Upper lobe of left lung (tissue), 4 donors: ENCODE measurements around the gene CACNA1D.

Experiments used
- EP300 ChIP-seq, 4 donors: sonication (generic); formaldehyde crosslinking; IDR thresholded peaks; one replicate each; pipeline ENCODE4 v1.5.1; 2017; ENCODE audit warnings: antibody characterized with exemption in 4 of 4, control low read depth in 2 of 4
- POLR2A ChIP-seq, 4 donors: fragments of 450-650 bp; IDR thresholded peaks; one replicate each; pipeline ENCODE4 v1.5.1; 2016 to 2017; ENCODE audit warnings: antibody characterized with exemption in 4 of 4, mild to moderate bottlenecking in 2 of 4
- POLR2AphosphoS5 ChIP-seq, 2 donors: sonication (generic); formaldehyde crosslinking; IDR thresholded peaks; one replicate each; pipeline ENCODE4 v1.5.1; 2017; ENCODE audit warnings: antibody characterized with exemption in 2 of 2
- TF ChIP-seq, protein P1 (sequence below), 6 experiments: fragments of 450-650 bp in 4 of 6; fragments of 200-600 bp in 2 of 6; sonication (generic) in 2 of 6; IDR thresholded peaks; one replicate each; pipeline ENCODE4 v1.5.1; 2016 to 2019; ENCODE audit warnings: antibody characterized with exemption in 6 of 6

DNA sequence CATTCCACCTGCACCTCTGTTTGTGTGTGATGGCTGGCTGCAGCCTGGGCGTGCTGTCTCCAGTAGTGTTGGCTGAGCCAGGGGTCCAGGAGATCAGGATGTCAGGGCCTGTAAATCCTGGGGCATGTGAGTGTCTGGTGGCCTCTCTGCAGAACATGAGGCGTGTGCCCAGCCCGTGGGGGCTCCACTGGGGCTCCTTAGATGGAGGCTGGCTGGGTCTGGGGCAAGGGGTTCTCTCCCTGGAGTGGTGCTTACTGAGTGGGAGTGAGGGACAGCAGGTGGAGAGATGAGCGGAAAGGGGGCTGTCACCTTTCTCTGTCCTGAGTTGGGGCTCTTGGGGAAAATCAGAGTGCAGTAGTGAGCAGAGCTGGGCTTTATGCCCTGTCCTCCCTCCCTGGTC, 199.6 kb downstream of the CACNA1D start:
- TF ChIP-seq EP300 (IDR thresholded peaks at IDR 0.05) (no peak), POLR2A (IDR thresholded peaks at IDR 0.05) (no peak), POLR2AphosphoS5 (IDR thresholded peaks at IDR 0.05) (no peak)
- TF ChIP-seq, protein P1, sequence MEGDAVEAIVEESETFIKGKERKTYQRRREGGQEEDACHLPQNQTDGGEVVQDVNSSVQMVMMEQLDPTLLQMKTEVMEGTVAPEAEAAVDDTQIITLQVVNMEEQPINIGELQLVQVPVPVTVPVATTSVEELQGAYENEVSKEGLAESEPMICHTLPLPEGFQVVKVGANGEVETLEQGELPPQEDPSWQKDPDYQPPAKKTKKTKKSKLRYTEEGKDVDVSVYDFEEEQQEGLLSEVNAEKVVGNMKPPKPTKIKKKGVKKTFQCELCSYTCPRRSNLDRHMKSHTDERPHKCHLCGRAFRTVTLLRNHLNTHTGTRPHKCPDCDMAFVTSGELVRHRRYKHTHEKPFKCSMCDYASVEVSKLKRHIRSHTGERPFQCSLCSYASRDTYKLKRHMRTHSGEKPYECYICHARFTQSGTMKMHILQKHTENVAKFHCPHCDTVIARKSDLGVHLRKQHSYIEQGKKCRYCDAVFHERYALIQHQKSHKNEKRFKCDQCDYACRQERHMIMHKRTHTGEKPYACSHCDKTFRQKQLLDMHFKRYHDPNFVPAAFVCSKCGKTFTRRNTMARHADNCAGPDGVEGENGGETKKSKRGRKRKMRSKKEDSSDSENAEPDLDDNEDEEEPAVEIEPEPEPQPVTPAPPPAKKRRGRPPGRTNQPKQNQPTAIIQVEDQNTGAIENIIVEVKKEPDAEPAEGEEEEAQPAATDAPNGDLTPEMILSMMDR (IDR thresholded peaks at IDR 0.05): no peak
